HG02642 (cell line): ENCODE data around the gene CCDC61.

ENCODE experiments used
- ATAC-seq: cut with Tn5 transposase; IDR thresholded peaks from one replicate; pipeline ENCODE4 v1.9.1; 2021; ENCODE audit warnings: mild to moderate bottlenecking; ENCODE audit not compliant: unreplicated experiment, poor library complexity

CCDC61 gene, protein sequence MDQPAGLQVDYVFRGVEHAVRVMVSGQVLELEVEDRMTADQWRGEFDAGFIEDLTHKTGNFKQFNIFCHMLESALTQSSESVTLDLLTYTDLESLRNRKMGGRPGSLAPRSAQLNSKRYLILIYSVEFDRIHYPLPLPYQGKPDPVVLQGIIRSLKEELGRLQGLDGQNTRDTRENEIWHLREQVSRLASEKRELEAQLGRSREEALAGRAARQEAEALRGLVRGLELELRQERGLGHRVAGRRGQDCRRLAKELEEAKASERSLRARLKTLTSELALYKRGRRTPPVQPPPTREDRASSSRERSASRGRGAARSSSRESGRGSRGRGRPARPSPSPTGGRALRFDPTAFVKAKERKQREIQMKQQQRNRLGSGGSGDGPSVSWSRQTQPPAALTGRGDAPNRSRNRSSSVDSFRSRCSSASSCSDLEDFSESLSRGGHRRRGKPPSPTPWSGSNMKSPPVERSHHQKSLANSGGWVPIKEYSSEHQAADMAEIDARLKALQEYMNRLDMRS

DNA sequence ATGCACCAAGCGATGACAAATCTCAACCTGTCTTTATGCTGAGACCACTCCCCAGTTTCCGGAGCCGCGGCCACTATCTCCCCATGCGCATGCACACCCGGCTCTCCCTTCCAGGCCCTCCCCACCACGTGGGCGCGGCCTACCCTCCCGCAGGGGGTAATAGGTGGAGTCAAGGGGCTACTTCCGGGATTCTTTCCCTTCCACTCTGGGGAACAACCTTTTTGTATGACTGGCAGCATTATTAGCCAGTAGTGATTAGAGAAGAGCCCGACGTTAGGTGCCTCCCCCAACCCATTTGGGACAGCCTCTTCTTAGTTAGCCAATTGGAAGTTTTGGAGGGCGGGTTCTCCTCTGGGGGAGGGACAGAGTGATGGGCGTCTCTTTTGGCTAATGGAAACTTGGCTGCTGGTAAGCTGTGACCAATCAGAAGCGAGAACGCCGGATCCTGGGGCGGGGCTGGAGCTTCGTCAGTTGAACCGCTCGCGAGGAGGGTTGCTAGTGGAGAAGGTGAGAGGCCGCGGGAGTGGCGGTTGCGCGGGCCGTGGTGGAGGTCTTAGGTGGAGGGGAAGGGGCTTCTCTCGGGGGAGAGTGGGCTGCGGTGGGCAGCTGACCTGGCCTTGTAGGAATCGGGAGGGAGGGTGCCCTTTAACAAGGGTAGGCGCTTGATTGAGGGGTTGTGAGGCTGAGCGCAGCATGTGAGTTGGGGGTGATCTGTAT is at the start of gene CCDC61:
CCDC61 (plus strand) TSS at position 470 of the 717 bp plus-strand sequence. CDS start 7,552 bp downstream, outside the sequence.
- ATAC-seq = peak; percentile 95

DNA sequence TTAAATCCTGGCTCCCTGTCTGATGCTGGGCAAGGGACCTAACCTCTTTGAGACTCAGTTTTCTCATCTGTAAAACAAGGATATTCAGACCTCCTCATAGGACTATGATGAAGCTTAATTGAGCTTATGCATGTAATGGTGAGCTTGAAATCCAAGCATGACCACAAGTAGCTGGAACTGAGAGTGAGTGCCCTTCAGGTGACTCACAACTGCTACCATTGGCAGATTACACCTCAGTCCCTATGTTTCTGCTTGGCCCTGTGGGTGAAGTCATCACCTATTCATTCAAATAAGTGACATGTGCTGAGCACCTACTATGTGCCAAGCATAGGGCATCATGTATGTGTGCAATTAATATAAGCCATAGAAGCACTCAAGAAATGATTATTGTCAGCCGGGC is 47.3 kb upstream of the CCDC61 start:
- ATAC-seq = no peak

DNA sequence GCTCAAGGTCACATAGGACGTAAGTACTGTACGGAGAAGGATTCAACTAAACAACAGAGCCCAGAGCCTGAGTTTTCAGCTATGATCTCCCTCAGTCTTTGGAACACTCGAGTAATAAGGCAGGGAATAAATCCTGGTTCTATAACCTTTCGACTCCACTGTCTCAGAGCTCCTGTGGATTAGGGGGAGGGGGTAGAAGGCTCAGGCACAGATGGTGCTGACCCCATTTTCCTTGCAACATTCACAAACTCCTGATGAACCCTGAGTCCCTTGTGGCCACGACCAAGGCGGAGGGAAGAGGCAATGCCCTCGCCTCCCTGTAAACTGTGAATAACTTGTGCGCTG is 43.0 kb upstream of the CCDC61 start:
- ATAC-seq = no peak

DNA sequence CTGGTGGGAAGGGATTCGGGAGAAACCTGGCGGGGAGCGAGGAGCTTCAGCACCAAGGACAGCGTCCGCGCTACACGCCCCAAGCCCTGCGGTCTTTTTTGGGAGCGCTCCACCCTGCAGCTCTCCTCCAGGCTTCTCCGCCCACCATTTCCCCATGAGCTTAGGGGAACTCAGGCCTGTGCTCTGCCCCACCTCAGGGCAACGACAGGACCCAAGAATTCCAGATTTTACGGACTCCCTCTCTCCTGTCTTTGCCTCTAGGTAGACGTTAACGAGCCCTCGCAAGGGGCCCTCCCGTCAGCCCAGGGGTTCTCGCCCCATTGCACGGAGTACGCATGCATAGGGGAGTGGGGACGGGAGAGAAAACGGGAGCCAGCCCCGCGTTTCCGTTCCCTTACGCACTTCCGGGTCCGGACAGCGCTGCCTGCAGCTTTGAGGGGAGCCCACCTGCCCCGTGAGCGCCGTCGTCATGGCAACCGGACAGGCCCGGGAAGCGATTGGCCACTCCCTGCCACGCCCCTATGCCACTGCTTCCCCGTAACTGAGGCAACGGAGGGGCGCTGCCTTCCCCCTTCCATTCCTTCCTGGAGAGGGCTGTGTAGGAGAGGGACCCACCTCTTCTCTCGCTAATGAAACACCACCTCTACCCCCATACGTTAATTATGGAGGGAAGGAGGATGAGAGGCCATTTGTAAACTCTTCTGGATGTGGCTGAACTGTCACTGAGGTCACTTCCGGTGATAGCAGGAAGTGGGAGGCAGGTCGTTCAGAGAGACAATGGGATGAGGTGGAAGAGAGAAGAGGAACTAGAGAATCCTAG is 42.4 kb upstream of the CCDC61 start:
- no peak for ATAC-seq

DNA sequence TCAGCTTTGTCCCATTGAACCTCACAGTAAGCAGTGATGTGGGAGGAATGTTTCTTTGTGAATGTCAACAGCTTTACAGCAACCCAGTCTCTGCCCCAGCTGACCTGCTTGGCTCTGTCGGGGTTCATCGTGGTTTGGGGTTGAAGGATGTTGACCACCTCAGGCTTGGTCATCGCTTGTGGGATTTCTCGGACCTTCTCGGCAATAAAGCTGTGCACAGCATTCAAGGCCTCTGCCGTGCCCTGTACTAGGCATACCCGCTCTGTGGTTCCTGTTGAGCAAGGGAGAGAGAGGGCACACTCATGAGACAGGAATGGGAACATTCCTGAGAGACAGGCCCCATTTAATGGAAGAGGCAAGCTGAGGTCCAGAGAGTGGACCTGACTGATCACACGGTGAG is 41.6 kb upstream of the CCDC61 start:
- ATAC-seq = no peak

DNA sequence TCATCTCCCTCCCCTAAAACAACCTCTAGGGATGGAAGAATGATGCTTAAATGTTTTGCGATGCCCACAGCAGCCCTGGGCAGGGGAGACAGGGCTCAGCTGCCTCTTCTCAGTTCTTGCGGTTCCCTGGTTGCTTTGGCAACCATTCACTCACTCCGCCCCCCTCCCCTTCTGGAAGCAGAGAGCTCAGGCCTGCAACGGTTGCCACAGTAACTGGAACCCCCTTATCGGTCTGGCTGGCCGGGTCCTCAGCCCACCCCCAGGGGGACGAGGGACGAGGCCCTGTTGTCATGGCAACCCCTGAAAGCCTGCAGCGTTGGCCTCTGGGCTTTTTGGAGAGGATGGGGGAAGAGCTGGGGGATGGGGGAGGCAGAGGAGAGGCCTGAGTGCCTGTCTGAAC is 41.1 kb upstream of the CCDC61 start:
- no peak for ATAC-seq

DNA sequence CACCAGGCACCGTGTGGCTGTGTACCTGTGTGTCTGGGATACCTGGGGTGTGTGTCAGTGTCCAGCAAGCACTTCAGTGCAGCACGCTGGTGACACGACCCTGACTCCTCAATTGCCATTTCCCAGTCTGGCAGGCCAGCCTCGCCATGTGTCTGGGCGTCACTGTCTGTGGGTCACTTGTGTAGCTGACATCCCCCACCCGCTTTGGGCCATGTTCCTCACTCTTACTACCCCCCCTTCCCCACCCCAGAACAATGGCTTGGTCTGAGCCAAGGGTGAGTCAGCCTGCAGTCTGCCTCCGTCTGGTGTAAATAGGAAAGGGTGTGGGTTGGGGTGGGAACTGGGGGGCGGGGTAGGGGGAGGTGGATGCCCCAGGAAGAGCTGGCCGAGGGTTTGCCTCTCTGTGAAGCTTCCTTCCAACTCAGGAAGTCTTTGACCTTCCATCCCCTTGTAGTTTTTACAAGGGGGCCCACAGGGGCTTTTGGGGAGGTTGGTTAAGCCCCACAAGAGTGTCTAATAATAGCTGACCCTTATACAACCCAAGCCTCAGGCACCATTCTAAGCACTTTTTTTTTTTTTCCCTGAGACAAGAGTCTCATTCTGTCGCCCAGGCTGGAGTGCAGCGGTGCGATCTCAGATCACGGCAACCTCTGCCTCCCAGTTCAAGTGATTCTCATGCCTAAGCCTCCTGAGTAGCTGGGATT is 39.2 kb upstream of the CCDC61 start:
- no peak for ATAC-seq

DNA sequence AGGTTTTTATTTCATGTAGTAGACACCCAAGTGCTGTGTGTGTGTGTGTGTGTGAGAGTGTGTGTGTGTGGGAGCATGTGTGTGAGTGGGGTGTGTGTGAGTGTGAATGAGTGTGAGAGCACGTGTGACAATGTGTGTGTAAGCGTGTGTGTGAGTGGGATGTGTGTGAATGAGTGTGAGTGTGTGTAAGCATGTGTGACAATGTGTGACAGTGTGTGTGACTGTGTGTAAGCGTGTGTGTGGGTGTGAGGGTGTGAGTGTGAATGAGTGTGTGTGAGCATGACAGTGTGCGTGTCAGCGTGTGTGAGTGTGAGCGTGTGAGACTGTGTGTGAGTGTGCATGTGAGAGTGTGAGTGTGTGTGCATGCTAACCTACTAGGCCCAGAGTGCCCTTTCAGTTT is 36.9 kb upstream of the CCDC61 start:
- no peak for ATAC-seq

DNA sequence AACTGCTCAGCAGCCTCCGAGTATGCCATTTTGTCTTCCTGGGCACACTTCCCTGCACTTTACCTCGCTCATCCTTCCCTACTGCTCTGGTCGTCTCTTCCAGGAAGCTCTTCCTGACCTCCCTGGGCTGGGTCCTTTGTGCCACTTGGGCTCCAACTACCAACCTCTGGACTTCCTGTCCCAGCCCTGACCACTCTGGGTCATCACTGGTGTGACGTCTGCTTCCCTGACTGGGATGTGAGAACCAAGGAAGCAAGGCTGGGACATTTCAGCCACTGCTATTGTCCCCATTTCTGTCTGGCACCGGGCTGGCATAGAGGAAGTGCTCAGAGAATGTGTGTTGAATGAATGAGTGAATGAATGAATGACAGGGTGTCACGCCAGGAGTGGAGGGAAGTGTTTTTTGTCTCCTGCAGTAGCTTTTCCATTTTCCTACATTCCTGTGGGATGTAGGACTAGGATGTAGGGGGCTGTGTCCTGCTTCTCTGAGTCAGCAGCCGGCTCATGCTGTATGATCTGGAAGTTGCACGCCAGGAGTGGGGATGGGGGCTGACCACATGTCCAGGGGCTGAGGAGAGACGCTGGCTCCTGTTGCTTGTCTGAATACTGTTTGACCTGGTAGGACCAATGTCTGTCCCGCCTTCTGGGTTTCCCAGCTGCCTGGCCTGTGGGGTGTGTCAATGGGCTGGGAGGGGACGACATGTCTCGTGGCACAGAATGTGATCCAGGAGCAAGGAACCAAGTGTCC is 36.3 kb upstream of the CCDC61 start:
- no peak for ATAC-seq

DNA sequence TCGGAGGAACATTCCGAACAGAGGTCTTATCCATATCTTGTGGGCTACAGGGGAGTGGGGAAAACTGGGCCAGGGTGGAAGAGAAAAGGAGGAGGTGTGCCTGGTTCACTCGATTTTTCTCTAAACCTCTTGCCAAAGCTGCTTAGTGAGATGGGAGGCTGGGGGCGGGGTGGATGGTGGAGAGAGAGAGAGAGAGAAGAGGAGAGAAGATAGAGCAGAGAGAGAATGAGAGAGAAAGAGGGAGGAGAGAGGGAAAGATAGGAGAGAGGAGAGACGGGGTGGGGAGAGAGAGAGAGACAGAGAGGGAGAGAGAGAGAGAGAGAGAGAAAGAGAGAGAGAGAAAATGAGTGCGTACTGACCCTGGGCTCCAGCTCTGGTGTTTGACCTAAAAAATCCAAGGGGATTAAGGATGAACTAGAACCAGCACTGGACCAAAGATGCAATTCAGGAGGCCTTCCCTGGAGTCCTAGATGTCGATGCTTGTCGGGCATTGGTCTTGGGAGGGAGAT is 35.7 kb upstream of the CCDC61 start:
- no peak for ATAC-seq

DNA sequence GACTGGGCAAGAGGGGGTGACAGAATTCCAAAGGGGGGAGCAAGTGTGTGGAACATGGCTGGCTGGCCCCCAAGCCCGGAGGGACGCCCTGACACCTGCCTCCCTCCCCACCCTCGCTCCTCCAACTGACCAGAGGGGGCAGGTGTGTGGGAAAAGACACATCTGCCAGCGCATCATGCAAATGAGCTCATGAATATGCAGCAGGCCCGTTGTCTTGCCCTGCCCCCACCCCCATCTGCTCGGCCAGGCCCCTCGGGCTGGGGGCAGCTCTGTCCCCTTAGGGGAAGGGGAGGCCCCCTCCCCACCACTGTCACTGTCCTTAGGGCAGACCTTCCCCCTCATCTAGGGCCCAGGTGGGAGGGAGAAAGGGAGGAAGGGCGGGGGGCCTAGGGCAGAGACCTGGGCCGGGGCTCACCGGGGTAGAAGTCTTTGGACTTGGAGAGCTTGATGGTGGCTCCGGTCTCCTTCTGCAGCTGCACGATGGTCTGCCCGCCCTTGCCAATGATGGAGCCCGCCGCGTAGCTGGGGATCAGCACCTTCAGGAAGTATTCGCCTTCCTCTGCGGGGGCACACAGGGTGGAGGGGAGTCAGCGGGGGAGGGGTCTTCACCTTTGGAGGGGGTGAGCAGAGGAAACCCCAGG is 34.6 kb upstream of the CCDC61 start:
- no peak for ATAC-seq

DNA sequence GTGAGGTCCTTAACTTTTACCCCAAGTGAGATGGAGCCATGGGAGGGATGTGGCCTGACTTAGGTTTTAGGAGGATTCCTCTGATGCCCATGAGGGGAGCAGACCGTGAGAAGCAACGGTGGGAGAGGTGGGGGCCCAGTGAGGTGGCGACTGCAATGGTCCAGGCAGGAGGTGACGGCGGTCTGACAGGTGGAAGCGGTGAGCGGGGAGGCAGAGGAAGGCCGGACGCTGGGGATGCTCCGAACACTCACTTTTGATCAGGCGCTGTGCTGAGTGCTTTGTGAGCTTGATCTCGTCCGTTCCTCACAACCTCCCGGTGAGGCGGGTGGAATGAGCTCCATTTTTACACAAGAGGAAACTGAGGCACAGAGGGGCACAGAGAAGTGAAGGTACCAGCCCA is 33.2 kb upstream of the CCDC61 start:
- no peak for ATAC-seq

DNA sequence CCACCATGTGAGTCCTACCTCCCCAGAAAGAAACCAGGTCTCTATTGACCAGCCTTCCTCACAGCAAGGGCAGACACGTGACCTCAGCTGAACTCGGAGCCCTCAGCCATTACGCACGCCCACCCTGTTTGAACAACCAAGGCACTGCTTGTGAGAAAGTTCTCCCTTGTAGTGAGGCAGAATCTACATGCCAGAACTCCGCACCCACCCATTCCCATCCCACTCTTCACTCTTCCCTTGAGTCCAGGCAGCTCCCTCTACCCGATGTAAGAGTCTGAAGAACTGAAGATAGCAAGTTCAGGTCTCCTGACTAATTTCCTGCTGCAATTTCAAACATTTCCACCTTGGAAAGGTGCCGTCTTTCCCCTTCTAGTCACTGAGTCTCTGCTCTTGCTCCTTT is 28.0 kb upstream of the CCDC61 start:
- no peak for ATAC-seq

DNA sequence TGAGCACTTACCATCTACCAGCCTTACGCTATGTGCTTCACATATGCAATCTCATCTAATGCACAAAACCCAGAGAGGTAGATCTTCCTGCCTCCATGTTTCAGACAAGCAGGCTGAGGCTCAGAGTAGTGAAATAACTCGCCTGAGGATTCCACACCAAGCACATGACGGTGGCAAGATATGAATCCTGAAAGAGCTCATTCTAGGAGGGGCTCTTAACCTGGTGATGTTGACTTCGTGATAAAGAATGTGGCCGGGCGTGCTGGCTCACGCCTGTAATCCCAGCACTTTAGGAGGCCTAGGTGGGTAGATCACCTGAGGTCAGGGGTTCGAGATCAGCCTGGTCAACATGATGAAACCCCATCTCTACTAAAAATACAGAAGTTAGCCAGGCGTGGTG is 26.6 kb upstream of the CCDC61 start:
- ATAC-seq = no peak

DNA sequence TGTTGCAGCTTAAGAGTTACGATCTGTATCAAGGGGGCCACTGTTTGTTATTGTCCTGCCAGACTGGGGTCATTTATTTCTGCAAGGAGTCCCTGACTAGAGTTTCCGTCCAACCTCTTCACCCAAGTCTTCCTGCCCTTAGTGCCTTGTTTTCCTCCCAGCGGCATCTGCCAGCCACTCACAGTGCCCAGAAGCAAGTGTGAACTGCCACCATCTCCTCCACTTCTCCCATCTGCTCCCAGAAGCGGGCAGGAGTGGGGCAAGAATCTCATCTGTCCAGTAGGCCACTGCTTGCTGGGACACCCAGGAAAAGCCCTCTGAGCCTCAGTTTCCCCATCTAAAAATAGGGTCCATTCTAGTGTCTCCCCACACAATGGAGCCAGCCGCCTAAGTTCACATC is 25.6 kb upstream of the CCDC61 start:
- ATAC-seq = no peak

DNA sequence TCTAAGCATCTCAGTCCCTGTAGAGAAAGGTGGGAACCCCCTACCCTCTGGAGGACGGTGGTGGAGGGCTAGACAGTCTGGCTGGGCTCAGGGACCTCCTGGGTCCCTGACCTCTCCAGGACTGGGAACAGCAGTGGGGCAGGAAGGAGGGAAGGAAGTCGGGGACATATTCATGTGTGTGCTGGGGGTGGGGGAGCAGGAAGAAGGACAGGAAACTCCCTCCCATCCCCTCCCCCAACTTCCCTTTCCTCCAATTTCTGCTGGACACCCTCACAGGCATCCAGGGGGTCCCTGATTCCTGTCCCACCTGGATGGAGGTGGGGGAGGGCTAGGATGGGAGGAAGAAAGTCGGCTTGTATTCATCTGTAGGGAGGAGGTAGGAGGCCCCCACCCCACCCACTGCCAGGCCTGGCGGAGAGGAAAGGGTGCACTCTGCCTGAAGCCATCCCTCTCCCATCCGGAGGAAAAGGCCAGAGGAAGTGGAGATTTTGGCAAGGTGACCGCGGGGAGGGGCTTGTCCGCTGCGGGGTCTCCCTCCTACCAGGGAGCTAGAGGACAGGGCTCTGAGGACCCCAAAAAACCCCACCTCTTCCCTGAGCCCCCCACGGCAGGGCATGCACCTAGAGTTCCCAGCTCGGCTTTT is 23.9 kb upstream of the CCDC61 start:
- ATAC-seq = no peak

DNA sequence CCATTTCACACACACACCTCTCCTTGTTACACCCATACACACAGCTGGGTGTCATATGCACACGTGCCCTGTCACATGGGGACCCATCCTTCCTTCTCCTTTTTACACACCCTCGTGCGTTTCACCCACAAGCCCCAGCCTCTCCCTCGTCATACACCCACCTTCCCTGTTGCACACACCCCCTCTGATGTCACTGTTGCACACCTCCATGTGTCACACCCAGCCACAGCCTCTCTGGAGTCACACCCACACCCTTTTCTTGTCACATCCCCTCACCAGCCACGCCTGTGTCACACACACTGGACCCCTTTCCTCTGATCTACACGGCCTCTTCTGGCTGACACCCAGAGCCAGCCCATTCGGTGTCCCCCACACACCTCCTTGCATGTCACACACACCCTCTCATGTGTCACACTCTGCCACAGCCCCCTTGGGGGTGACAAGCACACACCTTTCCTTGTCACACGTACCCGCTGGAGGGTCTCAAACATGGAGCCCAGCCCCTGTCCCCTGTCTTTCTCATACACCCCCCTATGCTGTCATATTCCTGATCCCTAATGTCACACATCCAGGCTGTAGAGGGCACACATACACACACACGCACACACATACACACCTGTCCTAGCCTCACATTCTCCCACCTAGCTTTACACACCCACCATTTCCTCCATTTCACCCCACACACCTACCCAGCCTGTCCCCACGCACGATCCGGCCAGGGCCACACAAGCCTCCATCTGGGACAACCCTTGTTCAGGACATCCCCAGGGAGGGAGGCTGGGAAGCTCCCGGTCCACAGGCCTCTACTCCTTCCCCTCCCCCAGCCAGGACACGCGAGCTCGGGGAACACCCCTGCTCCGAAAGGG is 23.0 kb upstream of the CCDC61 start:
- ATAC-seq = no peak
